Panc1 (cell line): ENCODE measurements around the gene POGK. TPM values are rescaled to one million over a fixed set of nuclear protein-coding genes. Genes with fewer than 3 reads are reported as not detected.
"Not testable (repeated sequence)": the region's sequence is repeated elsewhere in the genome, so short reads cannot be mapped to it uniquely, and the experiment has no call there.

Experiments used
- ATAC-seq: fragments of 200-7000 bp; cut with Tn5 transposase; 2 replicates; pipeline ENCODE4 v1.9.1; 2020; ENCODE audit warnings: mild to moderate bottlenecking, moderate library complexity
- BruUV-seq: library from RNA; stranded (reverse); fragments of 400-500 nt; replicated peaks from 2 replicates; lab custom pipeline; 2021; lab: Mats Ljungman, UMichigan
- CTCF ChIA-PET: fragments of 300-600 bp; sonication (Branson Sonifier 250); formaldehyde crosslinking; loops from one replicate; lab custom pipeline; 2022; ENCODE audit warnings: antibody characterized with exemption; lab: Charles Lee
- POLR2A ChIA-PET: fragments of 300-600 bp; sonication (Branson Sonifier 250); formaldehyde crosslinking; loops from one replicate; lab custom pipeline; 2022; ENCODE audit warnings: antibody characterized with exemption; lab: Charles Lee
- DNase-seq: peaks from one replicate; pipeline ENCODE4 v3.0.0-alpha.2; 2010; ENCODE audit warnings: low read depth, low spot score
- H3K27ac ChIP-seq: 2 replicates; pipeline ENCODE4 v1.5.1; 2011; ENCODE audit warnings: mild to moderate bottlenecking, low read length, inconsistent platforms
- H3K27me3 ChIP-seq: fragments of 200-500 bp; sonication (Bioruptor generic); 2 replicates; pipeline ENCODE4 v1.6.0; 2014; ENCODE audit warnings: low read length, inconsistent platforms; ENCODE audit not compliant: control insufficient read depth, insufficient read depth
- H3K36me3 ChIP-seq: fragments of 200-500 bp; sonication (Bioruptor generic); 2 replicates; pipeline ENCODE4 v1.5.1; 2014; ENCODE audit warnings: inconsistent platforms, mild to moderate bottlenecking, low read length, moderate library complexity; ENCODE audit not compliant: control insufficient read depth, insufficient read depth
- H3K4me1 ChIP-seq: 2 replicates; pipeline ENCODE4 v1.5.1; 2011; ENCODE audit warnings: inconsistent platforms, mild to moderate bottlenecking, low read length, moderate library complexity; ENCODE audit not compliant: control insufficient read depth, insufficient read depth
- H3K4me3 ChIP-seq, 2 experiments: 2 replicates each; pipeline ENCODE4 v1.5.1; 2011 to 2012; ENCODE audit warnings: low read depth in 2 of 2, low read length in 2 of 2, mild to moderate bottlenecking in 2 of 2, inconsistent platforms in 1 of 2, moderate library complexity in 1 of 2
- H3K9me3 ChIP-seq: fragments of 200-500 bp; sonication (Bioruptor generic); 2 replicates; pipeline ENCODE4 v1.5.1; 2014; ENCODE audit warnings: low read depth, mild to moderate bottlenecking, inconsistent platforms, low read length, moderate library complexity; ENCODE audit not compliant: control insufficient read depth, insufficient read depth
- POLR2AphosphoS5 ChIP-seq: IDR thresholded peaks from 2 replicates; pipeline ENCODE4 v1.6.1; 2012; ENCODE audit warnings: mild to moderate bottlenecking, low read depth, low read length, moderate library complexity
- REST ChIP-seq, 2 experiments: IDR thresholded peaks; 2 replicates each; pipeline ENCODE4 v1.6.1; 2011 to 2012; ENCODE audit warnings: low read depth in 2 of 2, control low read depth in 1 of 2, low read length in 1 of 2, mild to moderate bottlenecking in 1 of 2, moderate library complexity in 1 of 2; ENCODE audit not compliant: insufficient read depth in 1 of 2
- SIN3A ChIP-seq: IDR thresholded peaks from 2 replicates; pipeline ENCODE4 v1.6.1; 2012; ENCODE audit warnings: low read depth, mild to moderate bottlenecking, low read length, moderate library complexity, borderline replicate concordance; ENCODE audit not compliant: insufficient read depth
- TCF7L2 ChIP-seq: IDR thresholded peaks from 2 replicates; pipeline ENCODE4 v1.6.1; 2011; ENCODE audit warnings: mild to moderate bottlenecking, low read depth, low read length, inconsistent platforms
- in situ Hi-C: cut with HindIII; loops from 2 replicates; pipeline ENCODE4 v1.10.0; 2016; ENCODE audit warnings: low sequenced_read_pairs, low pct_unique_long_range_greater_than_20kb
- intact Hi-C: fragments of 100-400 bp; cut with micrococcal nuclease; formaldehyde crosslinking; loops from one replicate; pipeline ENCODE4 v1.10.0; 2022; ENCODE audit not compliant: unreplicated experiment
- total RNA-seq: library from RNA; stranded (reverse); gene quantifications from one replicate; pipeline ENCODE4 v1.2.1, GENCODE V29; 2021; ENCODE audit not compliant: unreplicated experiment
- TF ChIP-seq, protein P1 (sequence below): fragments of 450-650 bp; IDR thresholded peaks from 2 replicates; pipeline ENCODE4 v1.5.1; 2017; ENCODE audit warnings: mild to moderate bottlenecking

POGK gene
- total RNA-seq, 1 experiment from 2014 or later = 49.5 TPM

- BruUV-seq = no TSS peak
- DNase-seq (no peak), ATAC-seq (no peak)
- intact Hi-C loops = no loop called here
- POLR2A ChIA-PET = no interaction called here
- Histone ChIP-seq H3K9me3 (no peaks in the 10 kb centered on the region), H3K27ac (no peak overlapping the region), H3K4me3 (no peak overlapping the region), H3K27me3 (no peaks in the 10 kb centered on the region), H3K4me1 (no peaks in the 10 kb centered on the region), H3K36me3 (no peaks in the 10 kb centered on the region)
- in situ Hi-C loops = no loop called here
- CTCF ChIA-PET = no interaction called here
- TF ChIP-seq, protein P1, sequence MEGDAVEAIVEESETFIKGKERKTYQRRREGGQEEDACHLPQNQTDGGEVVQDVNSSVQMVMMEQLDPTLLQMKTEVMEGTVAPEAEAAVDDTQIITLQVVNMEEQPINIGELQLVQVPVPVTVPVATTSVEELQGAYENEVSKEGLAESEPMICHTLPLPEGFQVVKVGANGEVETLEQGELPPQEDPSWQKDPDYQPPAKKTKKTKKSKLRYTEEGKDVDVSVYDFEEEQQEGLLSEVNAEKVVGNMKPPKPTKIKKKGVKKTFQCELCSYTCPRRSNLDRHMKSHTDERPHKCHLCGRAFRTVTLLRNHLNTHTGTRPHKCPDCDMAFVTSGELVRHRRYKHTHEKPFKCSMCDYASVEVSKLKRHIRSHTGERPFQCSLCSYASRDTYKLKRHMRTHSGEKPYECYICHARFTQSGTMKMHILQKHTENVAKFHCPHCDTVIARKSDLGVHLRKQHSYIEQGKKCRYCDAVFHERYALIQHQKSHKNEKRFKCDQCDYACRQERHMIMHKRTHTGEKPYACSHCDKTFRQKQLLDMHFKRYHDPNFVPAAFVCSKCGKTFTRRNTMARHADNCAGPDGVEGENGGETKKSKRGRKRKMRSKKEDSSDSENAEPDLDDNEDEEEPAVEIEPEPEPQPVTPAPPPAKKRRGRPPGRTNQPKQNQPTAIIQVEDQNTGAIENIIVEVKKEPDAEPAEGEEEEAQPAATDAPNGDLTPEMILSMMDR = peak; percentile 43
- TF ChIP-seq POLR2AphosphoS5 = no peak
Observed at GRCh38 chr1:166822385-166822784, 16.9 kb upstream of the POGK start.

GRCh38 chr1:166827426-166827825 is 11.8 kb upstream of the POGK start:
- in situ Hi-C loops (no loop called here), intact Hi-C loops (no loop called here)
- no peak for TF ChIP-seq POLR2AphosphoS5
- TF ChIP-seq, protein P1 = no peak
- H3K4me3 ChIP-seq = no peak overlapping the region
- no peaks in the 10 kb centered on the region for H3K9me3 ChIP-seq
- POLR2A ChIA-PET = no interaction called here
- no TSS peak for BruUV-seq
- no peak overlapping the region for H3K27ac ChIP-seq
- ATAC-seq (no peak), DNase-seq (no peak)
- 0 out of 2 replicates have a peak, but pooled peaks cover 2% of the 10 kb centered on the region for H3K27me3 ChIP-seq
- no peaks in the 10 kb centered on the region for H3K36me3 ChIP-seq
- CTCF ChIA-PET = no interaction called here
- H3K4me1 ChIP-seq = no peaks in the 10 kb centered on the region

GRCh38 chr1:166829762-166830161 is 9.5 kb upstream of the POGK start:
- H3K36me3 ChIP-seq, ATAC-seq, H3K27ac ChIP-seq, H3K4me3 ChIP-seq, DNase-seq, H3K4me1 ChIP-seq, in situ Hi-C loops, POLR2A ChIA-PET, BruUV-seq, CTCF ChIA-PET, H3K9me3 ChIP-seq, intact Hi-C loops: not testable (repeated sequence)
- H3K27me3 ChIP-seq = peaks cover 11% of the 10 kb centered on the region

DNA sequence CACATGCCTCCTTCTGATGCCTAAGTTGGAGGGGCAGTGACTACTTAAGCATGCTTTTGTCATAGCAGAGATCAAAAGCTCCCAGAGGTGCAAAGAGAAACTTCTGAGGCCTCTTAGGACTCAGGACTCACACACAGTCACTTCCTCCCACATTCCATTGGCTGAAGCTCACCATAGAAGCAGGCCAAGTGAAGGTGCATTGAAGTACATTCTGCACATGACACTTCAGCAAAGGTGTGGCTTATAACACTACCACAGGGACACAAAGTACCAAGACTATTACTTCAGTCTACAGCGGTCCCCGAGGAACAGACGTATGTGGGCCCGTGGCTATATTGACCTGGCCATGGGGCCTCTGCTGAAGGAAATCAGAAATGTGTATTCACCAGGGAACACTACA is 2.5 kb upstream of the POGK start:
- intact Hi-C loops (no loop called here), in situ Hi-C loops (no loop called here)
- Histone ChIP-seq H3K27ac (no peak overlapping the region), H3K27me3 (peaks cover 16% of the 10 kb centered on the region), H3K36me3 (peaks cover 8% of the 10 kb centered on the region; the same call in 1 of the 2 replicates), H3K4me1 (peaks cover 12% of the 10 kb centered on the region), H3K4me3 (no peak overlapping the region), H3K9me3 (no peaks in the 10 kb centered on the region)
- DNase-seq (no peak), ATAC-seq (no peak)
- no peak for TF ChIP-seq POLR2AphosphoS5
- TF ChIP-seq TCF7L2 = no peak
- TF ChIP-seq REST (IDR thresholded peaks at IDR 0.05; ENCODE audit: insufficient read depth in 1 of 2, low read depth in 2 of 2, low read length in 1 of 2) = no peak
- TF ChIP-seq, protein P1 = no peak
- TF ChIP-seq SIN3A = no peak
- ChIA-PET POLR2A (interaction anchor here (0.7 kb wide), 1 partner anchor 28 kb away, joined by 3 read pairs; no protein-coding TSS in a partner anchor), CTCF (no interaction called here)
- BruUV-seq = no TSS peak
